Vagina (tissue), 2 donors: Measurements from ENCODE around the gene INPP5A. TPM values are rescaled to one million over a fixed set of nuclear protein-coding genes. Genes with fewer than 3 reads are reported as not detected.

Experiments
- DNase-seq, 2 donors: peaks; one replicate each; pipeline ENCODE4 v3.0.0-alpha.2; 2017; ENCODE audit errors: extremely low spot score in 2 of 2
- H3K27ac ChIP-seq: fragments of 200-600 bp; sonication (generic); one replicate; pipeline ENCODE4 v1.5.1; 2019
- H3K27me3 ChIP-seq: fragments of 200-600 bp; sonication (generic); one replicate; pipeline ENCODE4 v1.5.1; 2019
- H3K36me3 ChIP-seq, 2 donors: fragments of 200-600 bp; sonication (generic); one replicate each; pipeline ENCODE4 v1.5.1; 2017 to 2019
- H3K4me1 ChIP-seq: fragments of 200-600 bp; sonication (generic); one replicate; pipeline ENCODE4 v1.5.1; 2019
- H3K4me3 ChIP-seq, 2 donors: fragments of 200-600 bp; sonication (generic); 1 replicate in 1 of 2; 2 replicates in 1 of 2; pipeline ENCODE4 v1.5.1; 2016 to 2019
- H3K9me3 ChIP-seq: fragments of 200-600 bp; sonication (generic); one replicate; pipeline ENCODE4 v1.5.1; 2019
- POLR2A ChIP-seq, 2 donors: fragments of 450-650 bp; IDR thresholded peaks; one replicate each; pipeline ENCODE4 v1.6.1; 2017; ENCODE audit warnings: antibody characterized with exemption in 2 of 2, mild to moderate bottlenecking in 2 of 2, moderate library complexity in 2 of 2
- POLR2AphosphoS5 ChIP-seq, 2 donors: sonication (generic); formaldehyde crosslinking; IDR thresholded peaks; one replicate each; pipeline ENCODE4 v1.9.0; 2017; ENCODE audit warnings: antibody characterized with exemption in 2 of 2, mild to moderate bottlenecking in 2 of 2, low read depth in 1 of 2; ENCODE audit not compliant: insufficient read depth in 1 of 2
- intact Hi-C: fragments of 100-400 bp; cut with DNase I; formaldehyde crosslinking; loops from one replicate; pipeline ENCODE4 v1.15.1; 2023
- total RNA-seq: library from RNA; depleted of rRNA; stranded (reverse); fragments of >200 nt; gene quantifications from one replicate; pipeline ENCODE4 v1.2.3, GENCODE V29; 2016
- TF ChIP-seq, protein P1 (sequence below), 3 experiments: fragments of 450-650 bp in 2 of 3; fragments of 200-600 bp in 1 of 3; sonication (generic) in 1 of 3; IDR thresholded peaks; one replicate each; pipeline ENCODE4 v1.5.1; 2017 to 2019; ENCODE audit warnings: antibody characterized with exemption in 3 of 3, mild to moderate bottlenecking in 2 of 3, moderate library complexity in 2 of 3

Gene INPP5A
- total RNA-seq, 1 donor from 2014 or later = 24.3 TPM

DNA sequence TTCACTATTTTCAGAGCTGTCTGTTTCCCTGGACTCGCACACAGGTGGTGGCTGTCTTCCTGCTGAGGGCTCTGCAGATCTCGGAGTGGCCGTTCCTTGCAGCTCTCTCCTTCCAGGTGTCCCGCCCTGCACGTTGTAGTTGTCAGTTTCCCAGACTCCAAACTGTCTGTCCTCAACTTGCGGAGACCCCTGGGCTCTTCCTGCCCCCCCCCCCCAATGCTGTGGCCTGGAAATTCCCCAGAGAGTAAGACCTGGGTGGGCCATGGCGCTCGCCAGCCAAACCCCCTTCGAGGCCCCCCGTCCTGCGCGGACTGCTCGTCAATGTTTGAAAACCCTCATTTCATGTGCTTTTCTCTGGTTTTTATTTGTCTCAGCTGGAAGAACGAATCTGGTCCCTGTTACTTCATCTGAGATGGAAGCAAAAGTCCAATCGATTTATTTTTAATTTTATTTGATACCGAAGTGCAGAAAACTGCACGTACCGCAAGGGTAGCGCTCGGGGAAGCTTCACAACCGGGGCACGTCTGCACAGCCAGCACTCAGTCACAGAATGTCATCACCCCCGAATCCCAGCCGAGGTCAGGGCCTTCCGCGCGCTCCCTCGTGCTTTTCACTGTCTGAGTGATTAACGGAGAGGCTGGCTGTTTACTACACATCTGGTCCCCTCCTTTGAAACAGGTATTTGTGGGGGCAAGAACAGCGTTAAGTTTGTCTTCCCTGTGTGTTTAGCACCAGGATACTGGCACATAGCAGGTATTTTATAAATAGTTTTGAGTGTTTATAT lies 294.8 kb downstream of the INPP5A start:
- Histone ChIP-seq H3K27me3 (no peaks in the 10 kb centered on the region), H3K36me3 (no peaks in the 10 kb centered on the region), H3K27ac (no peak overlapping the region), H3K4me1 (no peaks in the 10 kb centered on the region), H3K9me3 (no peaks in the 10 kb centered on the region), H3K4me3 (no peak overlapping the region)
- no peak for DNase-seq
- TF ChIP-seq, protein P1, sequence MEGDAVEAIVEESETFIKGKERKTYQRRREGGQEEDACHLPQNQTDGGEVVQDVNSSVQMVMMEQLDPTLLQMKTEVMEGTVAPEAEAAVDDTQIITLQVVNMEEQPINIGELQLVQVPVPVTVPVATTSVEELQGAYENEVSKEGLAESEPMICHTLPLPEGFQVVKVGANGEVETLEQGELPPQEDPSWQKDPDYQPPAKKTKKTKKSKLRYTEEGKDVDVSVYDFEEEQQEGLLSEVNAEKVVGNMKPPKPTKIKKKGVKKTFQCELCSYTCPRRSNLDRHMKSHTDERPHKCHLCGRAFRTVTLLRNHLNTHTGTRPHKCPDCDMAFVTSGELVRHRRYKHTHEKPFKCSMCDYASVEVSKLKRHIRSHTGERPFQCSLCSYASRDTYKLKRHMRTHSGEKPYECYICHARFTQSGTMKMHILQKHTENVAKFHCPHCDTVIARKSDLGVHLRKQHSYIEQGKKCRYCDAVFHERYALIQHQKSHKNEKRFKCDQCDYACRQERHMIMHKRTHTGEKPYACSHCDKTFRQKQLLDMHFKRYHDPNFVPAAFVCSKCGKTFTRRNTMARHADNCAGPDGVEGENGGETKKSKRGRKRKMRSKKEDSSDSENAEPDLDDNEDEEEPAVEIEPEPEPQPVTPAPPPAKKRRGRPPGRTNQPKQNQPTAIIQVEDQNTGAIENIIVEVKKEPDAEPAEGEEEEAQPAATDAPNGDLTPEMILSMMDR (IDR thresholded peaks at IDR 0.05) = no peak
- TF ChIP-seq POLR2A (IDR thresholded peaks at IDR 0.05) (no peak), POLR2AphosphoS5 (IDR thresholded peaks at IDR 0.05; ENCODE audit: insufficient read depth in 1 of 2, low read depth in 1 of 2) (no peak)
- intact Hi-C loops = no loop called here

Other genes with a start within 250 kb of the INPP5A start
- gene STK32C, start 229.8 kb upstream of the INPP5A start, total RNA-seq = 4.7 TPM
- gene LRRC27, start 205.6 kb upstream of the INPP5A start, total RNA-seq = 4.9 TPM
- 14.7 TPM for gene PWWP2B, start 140.6 kb upstream of the INPP5A start, total RNA-seq
- 0.49 TPM for gene NKX6-2, start 248.4 kb downstream of the INPP5A start, total RNA-seq